Endothelial cell of umbilical vein (primary cell): ENCODE data around the gene TDRD5. TPM values are rescaled to one million over a fixed set of nuclear protein-coding genes. Genes with fewer than 3 reads are reported as not detected.

ENCODE experiments used
- BruUV-seq: library from RNA; stranded (reverse); fragments of 400-500 nt; replicated peaks from 2 replicates; lab custom pipeline; 2021; lab: Mats Ljungman, UMichigan
- CTCF ChIA-PET: fragments of 300-600, 350-600 bp; sonication (Branson Sonifier 250); formaldehyde crosslinking; loops from one replicate; lab custom pipeline; 2021; ENCODE audit warnings: antibody characterized with exemption, inconsistent platforms; lab: Charles Lee
- POLR2A ChIA-PET: fragments of 300-600, 350-600 bp; sonication (Branson Sonifier 250); formaldehyde crosslinking; loops from one replicate; lab custom pipeline; 2021; ENCODE audit warnings: antibody characterized with exemption, inconsistent platforms; lab: Charles Lee
- DNase-seq: peaks from one replicate; pipeline ENCODE4 v3.0.0-alpha.2; 2011; ENCODE audit warnings: low read depth, low spot score
- FAIRE-seq: peaks from 2 replicates; lab custom pipeline; 2011; peaks lifted over from hg19 to GRCh38; lab: Jason Lieb, UNC
- H2AFZ ChIP-seq: 2 replicates; pipeline ENCODE4 v1.6.0; 2012; ENCODE audit warnings: low read depth, low read length, control low read depth, inconsistent platforms
- H3K27ac ChIP-seq: 2 replicates; pipeline ENCODE4 v1.5.1; 2011; ENCODE audit warnings: low read depth, mild to moderate bottlenecking, control low read depth, low read length, moderate library complexity; ENCODE audit not compliant: insufficient read depth
- H3K27me3 ChIP-seq, 2 experiments: 2 replicates each; pipeline versions ENCODE4 v1.6.0 to v1.6.1; 2011; ENCODE audit warnings: low read length in 2 of 2, mixed read lengths in 1 of 2; ENCODE audit not compliant: control insufficient read depth in 2 of 2, insufficient read depth in 2 of 2
- H3K36me3 ChIP-seq, 2 experiments: 2 replicates in 1 of 2; 3 replicates in 1 of 2; pipeline ENCODE4 v1.5.1; 2011; ENCODE audit warnings: low read length in 2 of 2, mild to moderate bottlenecking in 1 of 2, moderate library complexity in 1 of 2; ENCODE audit not compliant: control insufficient read depth in 2 of 2, insufficient read depth in 2 of 2; ENCODE audit errors: extremely low read depth in 1 of 2
- H3K4me1 ChIP-seq: 3 replicates; pipeline ENCODE4 v1.5.1; 2011; ENCODE audit warnings: mild to moderate bottlenecking, low read length; ENCODE audit not compliant: control insufficient read depth, insufficient read depth; ENCODE audit errors: extremely low read depth
- H3K4me2 ChIP-seq: 2 replicates; pipeline ENCODE4 v1.6.1; 2011; ENCODE audit warnings: low read length, control low read depth, mixed read lengths; ENCODE audit not compliant: insufficient read depth
- H3K4me3 ChIP-seq, 3 experiments: fragments of 200-600 bp in 1 of 3; sonication (generic), shearing (Covaris generic) in 1 of 3; replicated peaks in 1 of 3; 2 replicates each; pipeline ENCODE4 v1.5.1; 2011 to 2016; ENCODE audit warnings: control low read depth in 3 of 3, low read length in 3 of 3, mild to moderate bottlenecking in 2 of 3, inconsistent platforms in 1 of 3, low read depth in 1 of 3, moderate library complexity in 1 of 3; ENCODE audit not compliant: insufficient read depth in 1 of 3
- H3K79me2 ChIP-seq: 2 replicates; pipeline ENCODE4 v1.6.0; 2012; ENCODE audit warnings: low read length, inconsistent platforms; ENCODE audit not compliant: control insufficient read depth, insufficient read depth
- H3K9ac ChIP-seq: replicated peaks from 2 replicates; pipeline ENCODE3; 2011; ENCODE audit warnings: low read length, control low read depth; ENCODE audit not compliant: insufficient read depth; ENCODE audit errors: extremely low read depth
- H3K9me1 ChIP-seq: replicated peaks from 3 replicates; pipeline ENCODE4 v1.6.0; 2011; ENCODE audit warnings: mild to moderate bottlenecking, low read length; ENCODE audit not compliant: control insufficient read depth, insufficient read depth; ENCODE audit errors: extremely low read depth
- H3K9me3 ChIP-seq: replicated peaks from 2 replicates; pipeline ENCODE4 v1.5.1; 2012; ENCODE audit warnings: low read length, inconsistent platforms; ENCODE audit not compliant: control insufficient read depth, insufficient read depth
- H4K20me1 ChIP-seq: replicated peaks from 2 replicates; pipeline ENCODE3; 2011; ENCODE audit warnings: mild to moderate bottlenecking, low read length; ENCODE audit not compliant: control insufficient read depth, insufficient read depth; ENCODE audit errors: extremely low read depth
- FOS ChIP-seq: IDR thresholded peaks from 2 replicates; pipeline ENCODE4 v1.6.1; 2011; ENCODE audit warnings: mild to moderate bottlenecking, low read length, moderate library complexity, borderline replicate concordance; ENCODE audit not compliant: insufficient read depth
- GATA2 ChIP-seq: IDR thresholded peaks from 2 replicates; pipeline ENCODE4 v1.7.0; 2011; ENCODE audit warnings: low read depth, mild to moderate bottlenecking, moderate library complexity, mixed read lengths, low read length; ENCODE audit not compliant: insufficient read length, insufficient read depth
- JUN ChIP-seq: IDR thresholded peaks from 2 replicates; pipeline ENCODE4 v1.6.1; 2011; ENCODE audit warnings: borderline replicate concordance, low read depth; ENCODE audit not compliant: insufficient read length, insufficient read depth
- MAX ChIP-seq: IDR thresholded peaks from 2 replicates; pipeline ENCODE4 v1.6.1; 2011; ENCODE audit not compliant: insufficient read depth, insufficient read length
- MYC ChIP-seq: IDR thresholded peaks from one replicate; pipeline ENCODE4 v1.6.1; 2011; ENCODE audit warnings: mild to moderate bottlenecking, low read depth, low read length
- POLR2A ChIP-seq: IDR thresholded peaks from 2 replicates; pipeline ENCODE4 v1.6.1; 2012; ENCODE audit warnings: low read depth, mild to moderate bottlenecking, control low read depth, low read length
- POLR2AphosphoS5 ChIP-seq: IDR thresholded peaks from 2 replicates; pipeline ENCODE4 v1.6.1; 2012; ENCODE audit warnings: low read depth, mild to moderate bottlenecking, control low read depth, low read length, moderate library complexity; ENCODE audit not compliant: insufficient read depth
- dilution Hi-C: fragments of 300-500 bp; cut with MboI; formaldehyde crosslinking; loops from one replicate; pipeline ENCODE4 v1.15.0; 2019; ENCODE audit warnings: low sequenced_read_pairs; ENCODE audit not compliant: extremely low pct_ligation_motif_present
- intact Hi-C: fragments of 100-400 bp; cut with micrococcal nuclease; formaldehyde crosslinking; loops from one replicate; pipeline ENCODE4 v1.10.0; 2022
- polyA plus RNA-seq, 4 experiments: library from polyadenylated mRNA; depleted of rRNA in 3 of 4; stranded (reverse) in 3 of 4; unstranded in 1 of 4; fragments of >200 nt; gene quantifications; 2 replicates each; pipeline versions ENCODE4 v1.2.1 to v1.2.3, GENCODE V29; 2011 to 2012; ENCODE audit warnings: missing spikeins in 1 of 4
- total RNA-seq: library from RNA; stranded (reverse); gene quantifications from 2 replicates; pipeline ENCODE4 v1.2.3, GENCODE V29; 2021

The TDRD5 gene
- total and polyA plus RNA-seq, 2 donors (not counting 3 experiments of a cell fraction or from before 2014, with no cell fraction given): not detected

GRCh38 chr1:179707406-179707805, 115.8 kb downstream of the TDRD5 start:
- Histone ChIP-seq H3K27ac (no peak overlapping the region), H3K4me3 (no peak overlapping the region), H3K36me3 (no peaks in the 10 kb centered on the region), H3K9me3 (no peaks in the 10 kb centered on the region), H3K9ac (no peak overlapping the region), H3K9me1 (no peaks in the 10 kb centered on the region), H2AFZ (no peak overlapping the region), H4K20me1 (no peaks in the 10 kb centered on the region), H3K4me1 (peaks cover 29% of the 10 kb centered on the region), H3K4me2 (no peak overlapping the region), H3K27me3 (peaks cover 7 to 10% of the 10 kb centered on the region in 2 experiments), H3K79me2 (no peaks in the 10 kb centered on the region)
- no peak for FAIRE-seq
- ChIA-PET CTCF (interaction anchor here (1.8 to 17.9 kb wide), 3 partner anchors 58 to 103 kb away, joined by 7 to 1591 read pairs (median 26); no protein-coding TSS in a partner anchor), POLR2A (interaction anchor here (1.1 kb wide), 1 partner anchor 103 kb away, joined by 3 read pairs; no protein-coding TSS in a partner anchor)
- BruUV-seq: no TSS peak
- DNase-seq: no peak
- no peak for TF ChIP-seq FOS
- no peak for TF ChIP-seq POLR2A
- no peak for TF ChIP-seq POLR2AphosphoS5
- TF ChIP-seq MYC: no peak
- TF ChIP-seq GATA2: no peak
- TF ChIP-seq MAX: no peak
- no peak for TF ChIP-seq JUN
- intact Hi-C loops: loop anchor here (2.0 to 10.0 kb wide), 3 partner anchors 159 to 775 kb away; no protein-coding TSS in a partner anchor
- dilution Hi-C loops: no loop called here
